Type B pancreatic cell (in vitro differentiated cells): ENCODE results near the gene TBL1Y. TPM values are rescaled to one million over a fixed set of nuclear protein-coding genes. Genes with fewer than 3 reads are reported as not detected.
"Not testable (repeated sequence)": the region's sequence is repeated elsewhere in the genome, so short reads cannot be mapped to it uniquely, and the experiment has no call there.

ENCODE experiments used
- DNase-seq: peaks from one replicate; pipeline ENCODE4 v3.0.0; 2021; ENCODE audit warnings: mixed read lengths; ENCODE audit not compliant: unreplicated experiment; ENCODE audit errors: extremely low spot score
- H3K27ac Mint-ChIP-seq: 2 replicates; pipeline ENCODE4 v1.8.0; 2021; ENCODE audit warnings: mild to moderate bottlenecking, mixed read lengths
- H3K27me3 Mint-ChIP-seq: 2 replicates; pipeline ENCODE4 v1.8.0; 2021; ENCODE audit warnings: mixed read lengths
- H3K36me3 Mint-ChIP-seq: 2 replicates; pipeline ENCODE4 v1.8.0; 2021; ENCODE audit warnings: mixed read lengths
- H3K4me1 Mint-ChIP-seq: one replicate; pipeline ENCODE4 v1.8.0; 2021; ENCODE audit warnings: mixed read lengths; ENCODE audit not compliant: unreplicated experiment
- H3K4me3 Mint-ChIP-seq: 2 replicates; pipeline ENCODE4 v1.8.0; 2021; ENCODE audit warnings: mild to moderate bottlenecking, mixed read lengths
- H3K9me3 Mint-ChIP-seq: 2 replicates; pipeline ENCODE4 v1.8.0; 2021; ENCODE audit warnings: mixed read lengths
- total RNA-seq: library from RNA; stranded (reverse); gene quantifications from 2 replicates; pipeline ENCODE4 v1.2.1, GENCODE V29; 2021; ENCODE audit warnings: low replicate concordance
- TF ChIP-seq, protein P1 (sequence below): fragments of 200-600 bp; sonication (generic); conservative IDR thresholded peaks from 2 replicates; pipeline ENCODE4 v1.5.0; 2021; ENCODE audit warnings: antibody characterized with exemption, mild to moderate bottlenecking

TBL1Y gene
- total RNA-seq, 1 donor from 2014 or later: not detected

DNA sequence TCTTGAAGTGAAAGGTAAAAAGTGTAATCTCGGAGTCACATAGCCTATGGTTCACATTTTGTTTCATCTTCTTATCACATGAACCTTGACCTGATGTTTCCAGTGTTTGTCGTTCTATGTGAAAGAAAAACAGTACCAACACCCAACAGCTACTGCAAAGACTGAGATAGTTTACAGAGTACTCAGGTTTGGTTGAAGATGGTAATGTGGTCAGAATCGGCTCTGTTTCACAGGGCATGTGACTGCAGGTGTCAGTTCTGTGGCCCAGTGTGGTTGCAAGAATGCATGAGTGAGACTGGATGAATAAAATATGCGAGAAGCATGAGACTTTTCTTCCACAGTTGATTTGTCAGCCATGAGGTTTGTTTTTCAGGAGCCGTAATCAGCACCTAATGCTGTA lies 130.2 kb downstream of the TBL1Y start:
- no peaks in the 10 kb centered on the region for H3K36me3 Mint-ChIP-seq
- no peaks in the 10 kb centered on the region for H3K4me1 Mint-ChIP-seq
- DNase-seq: no peak
- H3K4me3 Mint-ChIP-seq: no peak overlapping the region
- H3K27me3 Mint-ChIP-seq: no peaks in the 10 kb centered on the region
- TF ChIP-seq, protein P1, sequence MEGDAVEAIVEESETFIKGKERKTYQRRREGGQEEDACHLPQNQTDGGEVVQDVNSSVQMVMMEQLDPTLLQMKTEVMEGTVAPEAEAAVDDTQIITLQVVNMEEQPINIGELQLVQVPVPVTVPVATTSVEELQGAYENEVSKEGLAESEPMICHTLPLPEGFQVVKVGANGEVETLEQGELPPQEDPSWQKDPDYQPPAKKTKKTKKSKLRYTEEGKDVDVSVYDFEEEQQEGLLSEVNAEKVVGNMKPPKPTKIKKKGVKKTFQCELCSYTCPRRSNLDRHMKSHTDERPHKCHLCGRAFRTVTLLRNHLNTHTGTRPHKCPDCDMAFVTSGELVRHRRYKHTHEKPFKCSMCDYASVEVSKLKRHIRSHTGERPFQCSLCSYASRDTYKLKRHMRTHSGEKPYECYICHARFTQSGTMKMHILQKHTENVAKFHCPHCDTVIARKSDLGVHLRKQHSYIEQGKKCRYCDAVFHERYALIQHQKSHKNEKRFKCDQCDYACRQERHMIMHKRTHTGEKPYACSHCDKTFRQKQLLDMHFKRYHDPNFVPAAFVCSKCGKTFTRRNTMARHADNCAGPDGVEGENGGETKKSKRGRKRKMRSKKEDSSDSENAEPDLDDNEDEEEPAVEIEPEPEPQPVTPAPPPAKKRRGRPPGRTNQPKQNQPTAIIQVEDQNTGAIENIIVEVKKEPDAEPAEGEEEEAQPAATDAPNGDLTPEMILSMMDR: no peak
- no peak overlapping the region for H3K27ac Mint-ChIP-seq
- H3K9me3 Mint-ChIP-seq: no peaks in the 10 kb centered on the region

DNA sequence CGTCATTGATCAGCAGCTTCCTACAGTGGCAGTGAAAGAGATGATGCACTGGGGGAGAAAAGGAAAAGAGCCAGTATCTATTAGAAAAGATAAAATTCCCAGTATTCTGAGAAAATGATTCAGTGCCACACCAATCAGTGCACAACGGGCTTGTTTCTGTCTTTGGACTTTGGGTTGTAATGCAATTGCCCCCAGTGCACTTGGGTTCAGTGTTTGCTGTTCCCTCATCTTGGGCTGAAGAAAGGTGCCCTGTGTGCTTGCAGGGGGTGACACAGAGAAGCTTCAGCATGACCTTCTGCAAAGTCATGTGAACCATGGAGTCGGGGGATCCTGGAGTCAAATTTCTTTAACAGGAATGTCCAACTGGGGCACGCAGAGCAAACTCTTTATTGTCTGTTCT lies 131.5 kb downstream of the TBL1Y start:
- Mint-ChIP-seq H3K27me3 (no peaks in the 10 kb centered on the region), H3K4me1 (no peaks in the 10 kb centered on the region), H3K9me3 (no peaks in the 10 kb centered on the region), H3K27ac (no peak overlapping the region), H3K36me3 (no peaks in the 10 kb centered on the region), H3K4me3 (no peak overlapping the region)
- TF ChIP-seq, protein P1: no peak
- no peak for DNase-seq

DNA sequence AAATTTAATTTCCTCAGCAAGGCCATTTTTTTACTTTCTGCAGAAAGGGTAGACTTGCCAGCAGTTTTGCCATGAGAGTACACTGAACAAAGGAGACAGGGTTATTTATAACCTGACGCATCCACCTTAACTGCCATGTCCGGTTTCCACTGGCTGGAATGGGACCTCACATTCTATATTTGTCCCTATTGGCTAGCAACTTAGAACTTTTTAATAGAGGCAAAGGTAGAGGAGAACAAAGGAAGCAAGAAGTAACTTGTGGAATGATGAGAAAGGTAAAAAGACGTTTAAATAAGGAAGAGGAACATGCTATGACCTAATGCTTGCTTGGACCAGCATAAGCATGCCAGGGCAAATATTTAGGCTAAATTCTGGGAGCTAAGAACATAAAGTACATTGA lies 142.0 kb downstream of the TBL1Y start:
- H3K4me1 Mint-ChIP-seq, H3K9me3 Mint-ChIP-seq, H3K36me3 Mint-ChIP-seq, H3K27ac Mint-ChIP-seq, H3K4me3 Mint-ChIP-seq, H3K27me3 Mint-ChIP-seq, DNase-seq: not testable (repeated sequence)

DNA sequence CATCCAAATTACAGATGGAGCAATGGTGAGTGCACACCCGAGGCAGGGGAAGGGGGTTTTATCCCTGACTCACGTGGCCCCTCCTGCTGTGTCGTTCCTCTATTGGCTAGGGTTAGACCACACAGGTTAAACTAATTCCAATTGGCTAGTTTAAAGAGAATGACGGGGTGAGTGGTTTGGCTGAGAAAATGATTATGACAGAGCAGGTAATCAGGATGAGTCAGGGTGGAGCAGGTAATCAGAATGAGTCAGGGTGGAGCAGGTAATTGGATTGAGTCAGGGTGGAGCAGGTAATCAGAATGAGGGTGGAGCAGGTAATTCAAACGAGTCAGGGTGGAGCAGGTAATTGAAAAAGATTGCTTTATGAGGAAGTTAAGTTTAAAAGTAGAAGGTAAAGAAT lies 146.4 kb downstream of the TBL1Y start:
- H3K27me3 Mint-ChIP-seq: no peaks in the 10 kb centered on the region
- no peaks in the 10 kb centered on the region for H3K36me3 Mint-ChIP-seq
- no peak overlapping the region for H3K4me3 Mint-ChIP-seq
- H3K4me1 Mint-ChIP-seq: no peaks in the 10 kb centered on the region
- DNase-seq: no peak
- no peaks in the 10 kb centered on the region for H3K9me3 Mint-ChIP-seq
- no peak overlapping the region for H3K27ac Mint-ChIP-seq
- TF ChIP-seq, protein P1: no peak

DNA sequence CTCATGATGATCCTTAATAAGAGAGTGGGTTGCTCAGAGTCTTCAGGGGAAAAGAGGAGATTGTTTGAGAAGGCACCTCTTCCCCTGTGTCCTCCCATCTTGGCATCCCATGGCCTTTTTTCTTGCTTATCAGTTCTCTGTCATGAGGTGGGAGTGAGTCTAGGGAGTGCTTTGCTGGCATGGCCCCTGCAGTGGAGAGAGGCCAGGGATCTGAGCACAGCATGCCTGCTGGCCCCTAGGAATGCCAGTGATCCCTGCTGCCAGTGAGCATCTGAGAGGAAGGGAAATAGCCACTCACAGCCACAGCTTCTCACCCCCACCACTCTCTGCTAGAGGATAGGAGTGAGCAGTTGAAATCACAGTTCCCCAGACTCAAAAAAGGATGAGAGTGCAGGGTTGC lies 168.2 kb downstream of the TBL1Y start:
- DNase-seq: no peak
- Mint-ChIP-seq H3K4me1 (no peaks in the 10 kb centered on the region), H3K27ac (no peak overlapping the region), H3K36me3 (no peaks in the 10 kb centered on the region), H3K4me3 (no peak overlapping the region), H3K9me3 (no peaks in the 10 kb centered on the region), H3K27me3 (no peaks in the 10 kb centered on the region)
- TF ChIP-seq, protein P1: no peak

DNA sequence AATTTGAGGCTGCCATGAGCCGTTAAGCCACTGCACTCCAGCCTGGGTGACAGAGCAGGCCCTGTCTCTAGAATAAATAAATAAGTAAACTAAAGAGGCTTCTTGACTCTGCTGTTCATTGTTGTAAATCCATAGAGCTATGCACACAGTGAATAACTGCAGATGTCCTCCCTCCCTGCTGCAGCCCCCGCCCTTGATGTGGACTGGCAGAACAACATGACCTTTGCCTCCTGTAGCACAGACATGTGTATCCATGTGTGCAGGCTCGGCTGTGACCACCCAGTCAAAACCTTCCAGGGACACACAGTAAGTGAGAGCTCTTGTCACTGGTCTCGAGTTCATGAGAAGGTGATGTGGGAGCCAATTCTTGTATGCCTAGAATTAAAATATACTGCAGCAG lies 170.1 kb downstream of the TBL1Y start:
- not testable (repeated sequence) for H3K27ac Mint-ChIP-seq, DNase-seq, H3K4me3 Mint-ChIP-seq, H3K36me3 Mint-ChIP-seq, H3K9me3 Mint-ChIP-seq, H3K4me1 Mint-ChIP-seq, H3K27me3 Mint-ChIP-seq

DNA sequence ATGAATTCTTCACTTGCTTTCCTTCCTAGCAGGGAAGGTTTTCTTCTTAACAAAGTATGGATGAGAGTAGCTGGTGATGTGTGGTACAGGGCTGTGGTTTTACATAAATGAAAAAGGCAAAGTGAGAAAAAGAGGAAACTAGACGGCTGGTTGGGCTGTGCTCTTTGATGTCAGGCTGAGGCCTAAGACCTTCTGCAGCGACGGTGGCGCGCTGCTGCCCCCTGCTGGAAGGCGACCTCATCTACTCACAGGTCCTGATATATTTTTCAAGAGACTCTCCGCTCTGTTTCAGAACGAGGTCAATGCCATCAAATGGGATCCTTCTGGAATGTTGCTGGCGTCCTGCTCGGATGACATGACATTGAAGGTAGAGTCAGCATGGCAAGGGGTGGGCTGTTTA lies 175.1 kb downstream of the TBL1Y start:
- DNase-seq: no peak
- Mint-ChIP-seq H3K36me3 (no peaks in the 10 kb centered on the region), H3K9me3 (no peaks in the 10 kb centered on the region), H3K27me3 (no peaks in the 10 kb centered on the region), H3K4me3 (no peak overlapping the region), H3K4me1 (no peaks in the 10 kb centered on the region), H3K27ac (no peak overlapping the region)
- TF ChIP-seq, protein P1: no peak
